B cell (primary cell): ENCODE measurements around the gene DCP2.

Experiments
- EZH2 ChIP-seq: IDR thresholded peaks from 2 replicates; pipeline ENCODE4 v1.6.1; 2012; ENCODE audit warnings: borderline replicate concordance, low read depth, mild to moderate bottlenecking, moderate library complexity, low read length; ENCODE audit not compliant: insufficient read depth, poor library complexity, severe bottlenecking
- TF ChIP-seq, protein P1 (sequence below): fragments of 200-600 bp; IDR thresholded peaks from one replicate; pipeline ENCODE4 v1.8.0; 2022; ENCODE audit warnings: antibody characterized with exemption, mild to moderate bottlenecking

DNA sequence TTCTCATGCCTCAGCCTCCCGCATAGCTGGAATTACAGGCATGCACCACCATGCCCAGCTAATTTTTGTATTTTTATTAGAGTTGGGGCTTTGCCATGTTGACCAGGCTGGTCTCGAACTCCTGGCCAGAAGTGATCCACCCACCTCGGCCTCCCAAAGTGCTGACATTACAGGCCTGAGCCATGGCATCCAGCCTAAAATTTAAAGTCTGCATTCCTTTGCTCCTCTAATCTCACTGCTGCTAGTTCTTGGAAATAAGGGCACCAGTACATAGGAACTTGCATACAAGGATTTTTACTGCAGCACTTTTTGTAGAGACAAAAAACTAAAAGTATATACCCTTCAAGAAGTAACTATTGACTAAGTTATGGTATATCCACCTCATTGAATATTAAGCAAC is 20.0 kb upstream of the DCP2 start:
- TF ChIP-seq, protein P1, sequence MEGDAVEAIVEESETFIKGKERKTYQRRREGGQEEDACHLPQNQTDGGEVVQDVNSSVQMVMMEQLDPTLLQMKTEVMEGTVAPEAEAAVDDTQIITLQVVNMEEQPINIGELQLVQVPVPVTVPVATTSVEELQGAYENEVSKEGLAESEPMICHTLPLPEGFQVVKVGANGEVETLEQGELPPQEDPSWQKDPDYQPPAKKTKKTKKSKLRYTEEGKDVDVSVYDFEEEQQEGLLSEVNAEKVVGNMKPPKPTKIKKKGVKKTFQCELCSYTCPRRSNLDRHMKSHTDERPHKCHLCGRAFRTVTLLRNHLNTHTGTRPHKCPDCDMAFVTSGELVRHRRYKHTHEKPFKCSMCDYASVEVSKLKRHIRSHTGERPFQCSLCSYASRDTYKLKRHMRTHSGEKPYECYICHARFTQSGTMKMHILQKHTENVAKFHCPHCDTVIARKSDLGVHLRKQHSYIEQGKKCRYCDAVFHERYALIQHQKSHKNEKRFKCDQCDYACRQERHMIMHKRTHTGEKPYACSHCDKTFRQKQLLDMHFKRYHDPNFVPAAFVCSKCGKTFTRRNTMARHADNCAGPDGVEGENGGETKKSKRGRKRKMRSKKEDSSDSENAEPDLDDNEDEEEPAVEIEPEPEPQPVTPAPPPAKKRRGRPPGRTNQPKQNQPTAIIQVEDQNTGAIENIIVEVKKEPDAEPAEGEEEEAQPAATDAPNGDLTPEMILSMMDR = no peak
- no peak for TF ChIP-seq EZH2
